Measurements from ENCODE around the gene GPR153.

The GPR153 gene

GRCh38 chr1:6282577-6283270 lies 21.8 kb upstream of the GPR153 start:
- Histone ChIP-seq H3K4me3 (ENCODE audit: low read depth, low read length) (no peak overlapping the region), H3K4me1 (ENCODE audit: control insufficient read depth, insufficient read depth, low read length) (no peaks in the 10 kb centered on the region), H3K36me3 (ENCODE audit: control insufficient read depth, insufficient read depth, low read length) (peaks cover 23% of the 10 kb centered on the region), H3K27me3 (ENCODE audit: control insufficient read depth, insufficient read depth, low read length) (no peaks in the 10 kb centered on the region), H3K9ac (ENCODE audit: low read depth, low read length) (no peak overlapping the region), H3K9me3 (ENCODE audit: control insufficient read depth, insufficient read depth, low read length) (no peaks in the 10 kb centered on the region)

GRCh38 chr1:6281511-6282402 lies 20.9 kb upstream of the GPR153 start:
- Histone ChIP-seq H3K9ac (ENCODE audit: low read depth, low read length) (no peak overlapping the region), H3K36me3 (ENCODE audit: control insufficient read depth, insufficient read depth, low read length) (peaks cover 18% of the 10 kb centered on the region), H3K4me3 (ENCODE audit: low read depth, low read length) (no peak overlapping the region), H3K27me3 (ENCODE audit: control insufficient read depth, insufficient read depth, low read length) (no peaks in the 10 kb centered on the region), H3K4me1 (ENCODE audit: control insufficient read depth, insufficient read depth, low read length) (no peaks in the 10 kb centered on the region), H3K9me3 (ENCODE audit: control insufficient read depth, insufficient read depth, low read length) (no peaks in the 10 kb centered on the region)

GRCh38 chr1:6280761-6281451 lies 20.0 kb upstream of the GPR153 start:
- Histone ChIP-seq H3K4me3 (ENCODE audit: low read depth, low read length) (no peak overlapping the region), H3K9ac (ENCODE audit: low read depth, low read length) (no peak overlapping the region), H3K27me3 (ENCODE audit: control insufficient read depth, insufficient read depth, low read length) (no peaks in the 10 kb centered on the region), H3K36me3 (ENCODE audit: control insufficient read depth, insufficient read depth, low read length) (peaks cover 18% of the 10 kb centered on the region), H3K4me1 (ENCODE audit: control insufficient read depth, insufficient read depth, low read length) (peaks cover 5% of the 10 kb centered on the region), H3K9me3 (ENCODE audit: control insufficient read depth, insufficient read depth, low read length) (no peaks in the 10 kb centered on the region)

- no peak overlapping the region for H3K9ac ChIP-seq (ENCODE audit: low read depth, low read length)
- no peaks in the 10 kb centered on the region for H3K27me3 ChIP-seq (ENCODE audit: control insufficient read depth, insufficient read depth, low read length)
- no peak overlapping the region for H3K4me3 ChIP-seq (ENCODE audit: low read depth, low read length)
- H3K9me3 ChIP-seq (ENCODE audit: control insufficient read depth, insufficient read depth, low read length): no peaks in the 10 kb centered on the region
- H3K36me3 ChIP-seq (ENCODE audit: control insufficient read depth, insufficient read depth, low read length): peaks cover 18% of the 10 kb centered on the region
- peaks cover 5% of the 10 kb centered on the region for H3K4me1 ChIP-seq (ENCODE audit: control insufficient read depth, insufficient read depth, low read length)
These were observed 18.9 kb upstream of the GPR153 start for GRCh38 chr1:6279613-6280383.

GRCh38 chr1:6279066-6279465 lies 18.2 kb upstream of the GPR153 start:
- Histone ChIP-seq H3K4me3 (ENCODE audit: low read depth, low read length) (no peak overlapping the region), H3K4me1 (ENCODE audit: control insufficient read depth, insufficient read depth, low read length) (peaks cover 5% of the 10 kb centered on the region), H3K36me3 (ENCODE audit: control insufficient read depth, insufficient read depth, low read length) (peaks cover 24% of the 10 kb centered on the region), H3K9ac (ENCODE audit: low read depth, low read length) (no peak overlapping the region), H3K27me3 (ENCODE audit: control insufficient read depth, insufficient read depth, low read length) (no peaks in the 10 kb centered on the region), H3K9me3 (ENCODE audit: control insufficient read depth, insufficient read depth, low read length) (no peaks in the 10 kb centered on the region)

- Histone ChIP-seq H3K4me1 (ENCODE audit: control insufficient read depth, insufficient read depth, low read length) (peaks cover 5% of the 10 kb centered on the region), H3K36me3 (ENCODE audit: control insufficient read depth, insufficient read depth, low read length) (peaks cover 24% of the 10 kb centered on the region), H3K9me3 (ENCODE audit: control insufficient read depth, insufficient read depth, low read length) (no peaks in the 10 kb centered on the region), H3K4me3 (ENCODE audit: low read depth, low read length) (no peak overlapping the region), H3K9ac (ENCODE audit: low read depth, low read length) (no peak overlapping the region), H3K27me3 (ENCODE audit: control insufficient read depth, insufficient read depth, low read length) (no peaks in the 10 kb centered on the region)
These were observed 17.4 kb upstream of the GPR153 start for GRCh38 chr1:6278263-6278662.

GRCh38 chr1:6276811-6277555 lies 16.1 kb upstream of the GPR153 start:
- no peak overlapping the region for H3K4me3 ChIP-seq (ENCODE audit: low read depth, low read length)
- no peaks in the 10 kb centered on the region for H3K9me3 ChIP-seq (ENCODE audit: control insufficient read depth, insufficient read depth, low read length)
- H3K27me3 ChIP-seq (ENCODE audit: control insufficient read depth, insufficient read depth, low read length): no peaks in the 10 kb centered on the region
- H3K36me3 ChIP-seq (ENCODE audit: control insufficient read depth, insufficient read depth, low read length): peaks cover 24% of the 10 kb centered on the region
- peaks cover 9% of the 10 kb centered on the region for H3K4me1 ChIP-seq (ENCODE audit: control insufficient read depth, insufficient read depth, low read length)
- H3K9ac ChIP-seq (ENCODE audit: low read depth, low read length): no peak overlapping the region

- no peaks in the 10 kb centered on the region for H3K9me3 ChIP-seq (ENCODE audit: control insufficient read depth, insufficient read depth, low read length)
- no peak overlapping the region for H3K4me3 ChIP-seq (ENCODE audit: low read depth, low read length)
- peaks cover 28% of the 10 kb centered on the region for H3K36me3 ChIP-seq (ENCODE audit: control insufficient read depth, insufficient read depth, low read length)
- peaks cover 9% of the 10 kb centered on the region for H3K4me1 ChIP-seq (ENCODE audit: control insufficient read depth, insufficient read depth, low read length)
- peak overlapping the region; percentile 47 for H3K9ac ChIP-seq (ENCODE audit: low read depth, low read length)
- H3K27me3 ChIP-seq (ENCODE audit: control insufficient read depth, insufficient read depth, low read length): no peaks in the 10 kb centered on the region
These were observed 15.2 kb upstream of the GPR153 start for GRCh38 chr1:6275826-6276782.

GRCh38 chr1:6274622-6275139 lies 13.8 kb upstream of the GPR153 start:
- H3K4me1 ChIP-seq (ENCODE audit: control insufficient read depth, insufficient read depth, low read length): peaks cover 9% of the 10 kb centered on the region
- no peak overlapping the region for H3K9ac ChIP-seq (ENCODE audit: low read depth, low read length)
- H3K27me3 ChIP-seq (ENCODE audit: control insufficient read depth, insufficient read depth, low read length): no peaks in the 10 kb centered on the region
- H3K4me3 ChIP-seq (ENCODE audit: low read depth, low read length): no peak overlapping the region
- no peaks in the 10 kb centered on the region for H3K9me3 ChIP-seq (ENCODE audit: control insufficient read depth, insufficient read depth, low read length)
- peaks cover 22% of the 10 kb centered on the region for H3K36me3 ChIP-seq (ENCODE audit: control insufficient read depth, insufficient read depth, low read length)

GRCh38 chr1:6274102-6274501 lies 13.2 kb upstream of the GPR153 start:
- no peaks in the 10 kb centered on the region for H3K9me3 ChIP-seq (ENCODE audit: control insufficient read depth, insufficient read depth, low read length)
- H3K4me3 ChIP-seq (ENCODE audit: low read depth, low read length): no peak overlapping the region
- H3K27me3 ChIP-seq (ENCODE audit: control insufficient read depth, insufficient read depth, low read length): no peaks in the 10 kb centered on the region
- H3K4me1 ChIP-seq (ENCODE audit: control insufficient read depth, insufficient read depth, low read length): peaks cover 9% of the 10 kb centered on the region
- H3K36me3 ChIP-seq (ENCODE audit: control insufficient read depth, insufficient read depth, low read length): peaks cover 17% of the 10 kb centered on the region
- no peak overlapping the region for H3K9ac ChIP-seq (ENCODE audit: low read depth, low read length)
